ENCODE results near the gene IFRD2.
"Not testable (repeated sequence)": the region's sequence is repeated elsewhere in the genome, so short reads cannot be mapped to it uniquely, and the experiment has no call there.

The IFRD2 gene

DNA sequence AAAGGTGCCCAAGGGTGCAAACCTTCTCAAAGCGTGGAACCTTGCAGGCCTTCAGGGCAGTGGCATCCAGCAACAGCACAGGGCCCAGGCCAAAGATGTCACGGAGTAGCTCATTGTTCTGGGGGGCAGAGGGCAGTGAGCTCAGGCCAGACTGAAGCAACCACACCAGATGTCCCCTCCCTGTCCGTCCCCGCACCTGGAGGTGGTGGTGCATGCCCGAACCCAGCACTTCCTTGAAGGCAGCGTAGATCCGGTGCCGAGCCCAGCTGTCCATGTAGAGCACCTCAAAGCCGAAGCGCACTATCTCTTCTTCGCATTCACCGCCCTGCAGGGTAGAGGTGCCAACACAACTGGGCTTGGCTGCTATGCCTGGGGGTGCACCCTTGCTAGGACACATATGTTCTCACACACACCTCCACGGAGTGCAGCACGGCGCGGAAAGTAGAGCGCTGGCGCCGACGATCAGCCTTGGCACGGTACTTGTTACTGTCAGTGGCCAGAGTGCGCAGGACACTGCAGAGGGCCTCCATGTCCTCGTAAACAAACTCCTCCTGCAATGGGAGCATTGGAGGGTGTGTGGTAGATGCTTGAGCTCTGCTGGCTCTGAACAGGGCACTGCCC lies 3.7 kb downstream of the IFRD2 start:
- Mint-ChIP-seq H3K9me3 (no peaks in the 10 kb centered on the region), H3K27me3 (no peaks in the 10 kb centered on the region), H3K4me3 (no peak overlapping the region), H3K27ac (peak overlapping the region; percentile 44), H3K36me3 (ENCODE audit: low read depth) (peaks cover 77% of the 10 kb centered on the region), H3K4me1 (ENCODE audit: low read depth) (peaks cover 28% of the 10 kb centered on the region)
- DNase-seq, result no peak

DNA sequence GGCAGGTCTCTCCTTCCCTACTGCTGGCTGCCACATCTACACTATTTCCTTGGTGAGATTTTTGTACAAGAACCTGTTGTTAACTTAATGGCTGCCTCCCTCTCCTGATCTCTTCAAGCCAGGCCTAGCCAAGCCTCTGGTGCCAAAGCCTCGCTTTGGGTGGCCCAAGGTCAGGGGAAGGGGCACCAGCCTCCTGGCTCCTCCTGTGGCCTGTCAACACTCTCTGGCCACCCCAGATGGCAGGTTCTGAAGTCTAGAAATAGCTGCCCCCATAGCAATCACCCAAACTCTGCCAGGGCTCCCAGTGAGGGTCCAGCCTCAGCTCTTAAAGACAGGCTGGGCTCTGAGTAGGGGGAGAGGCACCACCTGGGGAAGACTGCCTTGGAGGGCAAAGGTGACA lies 5.0 kb downstream of the IFRD2 start:
- peak overlapping the region; percentile 26 for H3K27ac Mint-ChIP-seq
- no peaks in the 10 kb centered on the region for H3K27me3 Mint-ChIP-seq
- no peaks in the 10 kb centered on the region for H3K9me3 Mint-ChIP-seq
- H3K36me3 Mint-ChIP-seq (ENCODE audit: low read depth), result peaks cover 74% of the 10 kb centered on the region
- H3K4me3 Mint-ChIP-seq, result no peak overlapping the region
- no peak for DNase-seq
- peaks cover 19% of the 10 kb centered on the region for H3K4me1 Mint-ChIP-seq (ENCODE audit: low read depth)

DNA sequence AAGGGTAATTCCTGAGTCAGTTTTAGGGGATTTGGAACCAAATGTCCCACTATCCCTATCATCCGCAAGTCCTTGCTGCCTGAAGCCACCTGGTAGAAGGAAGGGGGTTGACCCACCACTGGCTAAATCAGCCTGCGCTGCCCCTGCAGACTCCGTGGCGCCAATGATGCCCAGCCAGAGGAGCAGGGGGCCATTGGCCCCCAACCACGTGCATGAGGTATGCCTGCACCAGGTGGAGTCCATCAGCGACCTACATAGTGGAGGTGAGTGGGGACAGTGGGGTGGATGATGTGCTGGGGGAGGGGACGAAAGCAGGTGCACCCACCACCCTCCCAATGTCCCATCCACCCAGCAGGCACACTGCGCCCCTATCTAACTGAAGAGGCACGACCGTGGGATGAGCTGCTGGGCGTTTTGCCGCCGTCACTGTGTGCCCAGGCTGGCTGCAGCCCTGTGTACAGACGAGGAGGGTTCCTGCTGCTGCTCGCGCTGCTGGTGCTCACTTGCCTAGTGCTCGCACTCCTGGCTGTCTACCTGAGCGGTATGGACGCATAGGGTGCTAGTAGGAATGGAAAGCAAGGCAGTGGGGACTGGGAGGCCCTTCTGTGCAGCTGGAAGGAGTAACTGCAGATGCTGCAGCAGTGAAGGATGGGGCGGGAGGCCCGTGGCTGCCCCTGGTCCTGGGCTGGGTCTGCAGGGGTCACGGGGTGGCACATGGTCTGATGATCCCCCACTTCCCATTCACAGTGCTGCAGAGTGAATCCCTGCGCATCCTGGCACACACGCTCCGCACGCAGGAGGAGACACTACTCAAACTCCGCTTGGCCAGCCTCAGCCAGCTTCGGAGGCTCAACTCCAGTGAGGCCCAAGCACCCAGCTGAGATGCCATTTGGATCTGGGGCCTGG lies 5.7 kb downstream of the IFRD2 start:
- no peak for DNase-seq
- Mint-ChIP-seq H3K4me3 (no peak overlapping the region), H3K9me3 (no peaks in the 10 kb centered on the region), H3K27me3 (no peaks in the 10 kb centered on the region), H3K36me3 (ENCODE audit: low read depth) (peaks cover 70% of the 10 kb centered on the region), H3K27ac (no peak overlapping the region), H3K4me1 (ENCODE audit: low read depth) (peaks cover 19% of the 10 kb centered on the region)

DNA sequence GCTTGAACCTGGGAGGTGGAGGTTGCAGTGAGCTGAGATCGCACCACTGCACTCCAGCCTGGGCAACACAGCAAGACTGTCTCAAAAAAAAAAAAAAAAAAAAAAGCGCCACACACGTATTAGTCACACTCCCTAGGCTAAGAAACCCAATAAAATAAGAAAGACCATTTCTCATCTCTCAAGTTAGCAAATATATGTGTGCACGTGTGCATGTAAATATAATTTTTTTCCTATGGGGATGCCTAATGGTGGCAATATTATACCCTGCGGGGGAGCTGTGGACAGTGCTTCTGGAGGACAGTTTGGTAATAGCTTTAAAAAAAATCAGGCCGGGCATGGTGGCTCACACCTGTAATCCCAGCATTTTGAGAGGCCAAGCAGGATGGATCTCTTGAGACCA lies 8.1 kb downstream of the IFRD2 start:
- H3K9me3 Mint-ChIP-seq; H3K4me3 Mint-ChIP-seq; DNase-seq; H3K27me3 Mint-ChIP-seq; H3K4me1 Mint-ChIP-seq (ENCODE audit: low read depth); H3K27ac Mint-ChIP-seq: not testable (repeated sequence)
- peaks cover 45% of the 10 kb centered on the region for H3K36me3 Mint-ChIP-seq (ENCODE audit: low read depth)

DNA sequence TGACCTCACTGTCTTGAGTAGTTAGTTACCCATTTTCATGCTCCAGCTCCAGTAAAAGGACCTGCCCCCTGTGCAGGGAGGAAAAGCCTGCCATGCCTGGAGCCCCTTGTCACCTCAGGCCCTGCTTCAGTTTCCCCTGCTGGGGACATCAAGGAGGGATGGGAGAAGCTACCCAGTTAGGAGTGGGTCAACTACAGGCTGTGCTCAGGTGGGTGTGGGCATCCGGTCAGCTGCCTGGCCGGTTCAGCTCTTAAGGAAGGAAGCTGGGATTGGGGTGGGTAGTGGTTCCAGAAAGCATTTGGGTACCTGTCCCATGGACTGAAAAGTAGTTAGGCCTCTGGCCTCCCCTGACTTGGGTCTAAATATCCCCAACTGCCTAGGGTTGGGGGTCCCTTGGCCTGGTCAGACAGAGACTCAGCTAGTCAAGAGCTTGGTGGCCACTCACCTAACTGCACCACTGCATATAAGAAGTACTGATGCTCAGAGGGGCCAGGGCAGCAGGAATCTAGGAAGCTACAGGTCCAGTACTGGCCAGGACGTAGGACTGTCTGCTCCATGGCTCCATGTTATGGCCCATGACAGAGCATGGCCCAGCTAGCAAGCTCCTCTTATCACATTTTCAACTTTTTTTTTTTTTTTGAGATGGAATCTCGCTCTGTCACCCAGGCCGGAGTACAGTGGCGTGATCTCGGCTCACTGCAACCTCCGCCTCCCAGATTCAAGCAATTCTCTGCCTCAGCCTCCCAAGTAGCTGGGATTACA lies 12.8 kb downstream of the IFRD2 start:
- no peak for DNase-seq

DNA sequence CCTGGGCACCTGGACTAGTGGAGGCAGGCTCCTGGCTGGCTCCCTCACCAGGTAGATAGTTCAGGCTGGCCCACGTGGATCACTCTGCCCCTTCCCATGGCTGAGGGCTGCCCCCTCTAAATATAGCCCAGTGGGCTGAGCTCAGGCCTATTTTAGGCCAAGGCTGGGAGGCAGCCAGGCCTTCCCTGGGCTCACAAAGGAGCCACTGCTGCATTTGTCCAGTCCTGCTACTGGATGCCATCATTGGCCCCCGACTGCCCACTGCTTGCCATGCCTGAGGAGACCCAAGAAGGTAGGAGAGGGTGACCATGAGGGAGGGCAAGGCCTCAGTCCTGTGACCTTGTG lies 13.4 kb downstream of the IFRD2 start, which contains the start of gene LSMEM2:
TSS of gene LSMEM2 (plus strand) at position 208 of the 345 bp plus-strand sequence. CDS start at position 235, 27 bp downstream.
- peaks cover 19% of the 10 kb centered on the region for H3K4me1 Mint-ChIP-seq (ENCODE audit: low read depth)
- no peaks in the 10 kb centered on the region for H3K9me3 Mint-ChIP-seq
- no peak for DNase-seq
- H3K36me3 Mint-ChIP-seq (ENCODE audit: low read depth), result peaks cover 2% of the 10 kb centered on the region
- no peak within 1 kb of the TSS for H3K27ac Mint-ChIP-seq
- H3K4me3 Mint-ChIP-seq, result no peak within 1 kb of the TSS
- H3K27me3 Mint-ChIP-seq, result peaks cover 45% of the 10 kb centered on the region

More for the DNA sequence above, 12.8 kb downstream of the IFRD2 start:
- H3K4me1 Mint-ChIP-seq (ENCODE audit: low read depth), result peaks cover 14% of the 10 kb centered on the region
- H3K36me3 Mint-ChIP-seq (ENCODE audit: low read depth), result peaks cover 4% of the 10 kb centered on the region
- peaks cover 39% of the 10 kb centered on the region for H3K27me3 Mint-ChIP-seq
- H3K27ac Mint-ChIP-seq, result no peak overlapping the region
- H3K4me3 Mint-ChIP-seq, result no peak overlapping the region
- H3K9me3 Mint-ChIP-seq, result no peaks in the 10 kb centered on the region

DNA sequence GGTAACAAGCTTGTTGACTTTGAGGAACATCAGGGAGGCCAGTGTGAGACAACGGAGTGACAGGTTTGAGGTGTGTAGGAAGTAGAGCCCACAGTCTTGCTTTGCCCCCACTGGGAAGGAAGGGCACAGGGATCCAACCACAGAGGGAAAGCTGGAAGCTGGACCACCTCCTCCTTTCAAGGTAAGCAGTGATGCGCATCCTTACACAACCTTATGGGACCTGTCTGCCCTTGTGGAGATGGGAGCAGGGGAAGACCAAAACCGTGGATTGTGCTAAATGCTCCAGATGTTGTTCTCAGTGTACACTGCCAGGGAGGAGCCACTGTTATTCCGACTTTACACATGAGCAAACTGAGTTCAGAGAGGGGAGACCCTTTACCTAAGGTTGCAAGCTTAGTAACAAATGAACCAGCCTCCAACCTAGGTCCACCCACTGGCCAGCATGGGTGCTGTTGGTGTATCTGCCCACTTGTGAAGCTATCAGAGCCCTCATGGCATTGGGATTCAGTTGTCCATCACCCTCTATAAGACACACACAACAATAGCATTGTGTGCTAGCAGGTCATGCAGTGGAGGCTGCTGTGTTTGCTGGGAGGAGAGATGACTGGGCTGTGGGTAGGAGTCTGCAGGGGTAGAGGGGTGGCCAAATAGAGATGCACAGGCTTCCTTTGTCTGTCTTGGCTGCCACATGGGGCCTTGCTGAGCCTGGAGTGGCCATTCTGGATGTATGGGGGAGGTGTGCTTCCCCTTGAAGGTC lies 13.9 kb downstream of the IFRD2 start:
- Mint-ChIP-seq H3K36me3 (ENCODE audit: low read depth) (no peaks in the 10 kb centered on the region), H3K27ac (no peak overlapping the region), H3K27me3 (peaks cover 48% of the 10 kb centered on the region), H3K9me3 (no peaks in the 10 kb centered on the region), H3K4me1 (ENCODE audit: low read depth) (peaks cover 20% of the 10 kb centered on the region), H3K4me3 (no peak overlapping the region)
- no peak for DNase-seq

DNA sequence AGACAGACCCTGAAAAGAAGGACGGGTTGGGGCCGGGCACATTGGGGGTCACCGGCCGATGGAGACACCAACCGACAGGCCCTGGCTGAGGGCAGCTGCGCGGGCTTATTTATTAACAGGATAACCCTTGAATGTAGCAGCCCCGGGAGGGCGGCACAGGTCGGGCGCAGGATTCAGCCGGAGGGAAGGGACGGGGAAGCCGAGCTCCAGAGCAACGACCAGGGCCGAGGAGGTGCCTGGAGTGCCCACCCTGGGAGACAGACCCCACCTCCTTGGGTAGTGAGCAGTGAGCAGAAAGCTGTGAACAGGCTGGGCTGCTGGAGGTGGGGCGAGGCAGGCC lies 15.5 kb downstream of the IFRD2 start:
- H3K4me1 Mint-ChIP-seq (ENCODE audit: low read depth), result peaks cover 28% of the 10 kb centered on the region
- H3K27me3 Mint-ChIP-seq, result peaks cover 53% of the 10 kb centered on the region
- no peaks in the 10 kb centered on the region for H3K36me3 Mint-ChIP-seq (ENCODE audit: low read depth)
- H3K27ac Mint-ChIP-seq, result no peak overlapping the region
- no peak for DNase-seq
- no peak overlapping the region for H3K4me3 Mint-ChIP-seq
- H3K9me3 Mint-ChIP-seq, result no peaks in the 10 kb centered on the region

DNA sequence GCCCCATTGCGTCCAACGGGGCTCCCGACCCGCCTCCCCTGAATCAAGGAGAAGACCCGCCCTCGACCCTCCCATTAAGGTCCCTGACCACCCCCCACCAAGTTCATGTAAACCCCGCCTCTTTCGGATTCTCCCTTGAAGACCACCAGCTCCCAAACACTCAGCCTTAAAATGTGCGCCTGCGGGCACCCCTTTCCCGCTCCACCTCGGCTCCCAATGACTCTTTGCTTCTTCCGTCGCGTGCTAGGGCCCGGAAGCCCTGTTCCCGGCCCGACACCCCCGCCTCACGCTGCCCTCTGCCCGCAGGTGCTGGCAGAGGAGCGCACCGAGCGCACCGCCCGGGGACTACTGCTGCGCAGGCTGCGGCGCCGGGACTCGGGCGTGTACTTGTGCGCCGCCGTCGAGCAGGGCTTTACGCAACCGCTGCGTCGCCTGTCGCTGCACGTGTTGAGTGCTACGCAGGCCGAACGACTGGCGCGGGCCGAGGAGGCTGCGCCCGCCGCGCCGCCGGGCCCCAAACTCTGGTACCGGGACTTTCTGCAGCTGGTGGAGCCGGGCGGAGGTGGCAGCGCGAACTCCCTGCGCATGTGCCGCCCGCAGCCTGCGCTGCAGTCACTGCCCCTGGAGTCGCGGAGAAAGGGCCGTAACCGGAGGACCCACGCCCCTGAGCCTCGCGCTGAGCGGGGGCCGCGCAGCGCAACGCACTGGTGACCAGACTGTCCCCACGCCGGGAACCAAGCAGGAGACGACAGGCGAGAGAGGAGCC lies 16.1 kb downstream of the IFRD2 start:
- Mint-ChIP-seq H3K4me3 (peak overlapping the region; percentile 19), H3K9me3 (no peaks in the 10 kb centered on the region), H3K27ac (no peak overlapping the region), H3K36me3 (ENCODE audit: low read depth) (no peaks in the 10 kb centered on the region), H3K27me3 (peaks cover 53% of the 10 kb centered on the region), H3K4me1 (ENCODE audit: low read depth) (peaks cover 31% of the 10 kb centered on the region)
- DNase-seq, result peak; percentile 62

DNA sequence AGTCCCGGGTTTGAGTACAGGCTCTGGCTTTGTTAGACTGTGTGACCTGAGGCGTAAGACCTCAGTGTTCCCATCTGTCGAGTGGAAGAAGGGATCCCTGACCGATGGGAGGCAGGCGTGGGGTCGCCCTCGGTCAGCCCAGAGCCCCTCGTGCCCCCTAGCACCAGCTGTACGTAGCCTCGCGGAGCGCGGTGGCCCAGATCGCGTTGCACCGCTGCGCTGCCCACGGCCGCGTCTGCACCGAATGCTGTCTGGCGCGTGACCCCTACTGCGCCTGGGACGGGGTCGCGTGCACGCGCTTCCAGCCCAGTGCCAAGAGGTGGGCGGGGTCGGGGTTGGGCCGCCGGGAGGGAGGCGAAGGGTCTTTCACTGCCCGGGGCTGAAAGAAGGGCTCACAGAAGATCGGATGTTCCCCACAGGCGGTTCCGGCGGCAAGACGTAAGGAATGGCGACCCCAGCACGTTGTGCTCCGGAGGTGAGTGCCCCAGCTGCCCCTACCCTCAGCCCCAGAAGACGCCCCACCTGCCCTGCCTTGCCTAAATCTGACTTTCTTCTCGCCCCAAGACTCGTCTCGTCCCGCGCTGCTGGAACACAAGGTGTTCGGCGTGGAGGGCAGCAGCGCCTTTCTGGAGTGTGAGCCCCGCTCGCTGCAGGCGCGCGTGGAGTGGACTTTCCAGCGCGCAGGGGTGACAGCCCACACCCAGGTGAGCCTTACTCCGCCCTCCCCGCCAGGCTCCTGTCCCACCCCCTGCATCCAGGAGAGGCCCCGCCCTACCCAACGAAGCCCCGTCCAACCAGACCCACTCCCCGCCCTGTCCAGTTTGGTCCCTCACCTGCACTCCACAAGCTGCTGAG lies 16.9 kb downstream of the IFRD2 start:
- peaks cover 31% of the 10 kb centered on the region for H3K4me1 Mint-ChIP-seq (ENCODE audit: low read depth)
- peak; percentile 46 for DNase-seq
- H3K4me3 Mint-ChIP-seq, result peak overlapping the region; percentile 19
- H3K9me3 Mint-ChIP-seq, result no peaks in the 10 kb centered on the region
- H3K27me3 Mint-ChIP-seq, result peaks cover 53% of the 10 kb centered on the region
- H3K27ac Mint-ChIP-seq, result no peak overlapping the region
- H3K36me3 Mint-ChIP-seq (ENCODE audit: low read depth), result no peaks in the 10 kb centered on the region

DNA sequence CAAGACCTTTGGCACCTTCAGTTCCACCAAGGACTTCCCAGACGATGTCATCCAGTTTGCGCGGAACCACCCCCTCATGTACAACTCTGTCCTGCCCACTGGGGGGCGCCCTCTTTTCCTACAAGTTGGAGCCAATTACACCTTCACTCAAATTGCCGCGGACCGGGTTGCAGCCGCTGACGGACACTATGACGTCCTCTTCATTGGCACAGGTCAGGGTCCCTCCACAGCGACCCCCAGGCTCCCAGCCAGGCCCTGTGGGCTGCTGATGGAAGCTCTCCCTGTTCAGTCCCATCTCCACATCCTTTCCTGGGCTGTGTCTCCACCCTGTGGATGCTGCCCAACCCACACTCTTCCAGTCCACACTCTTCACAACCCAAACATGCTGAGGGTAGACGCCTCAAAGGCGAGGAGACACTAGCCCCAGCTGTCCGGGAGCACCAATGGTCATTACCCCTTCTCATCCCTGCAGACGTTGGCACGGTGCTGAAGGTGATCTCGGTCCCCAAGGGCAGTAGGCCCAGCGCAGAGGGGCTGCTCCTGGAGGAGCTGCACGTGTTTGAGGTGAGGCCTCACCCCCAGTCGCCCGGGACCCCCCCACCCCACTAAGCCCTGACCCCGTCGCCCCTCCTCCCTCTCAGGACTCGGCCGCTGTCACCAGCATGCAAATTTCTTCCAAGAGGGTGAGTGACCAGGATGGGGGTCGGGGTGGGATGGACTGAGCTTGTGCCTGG lies 17.7 kb downstream of the IFRD2 start:
- peaks cover 53% of the 10 kb centered on the region for H3K27me3 Mint-ChIP-seq
- no peaks in the 10 kb centered on the region for H3K9me3 Mint-ChIP-seq
- DNase-seq, result peak; percentile 78
- peaks cover 31% of the 10 kb centered on the region for H3K4me1 Mint-ChIP-seq (ENCODE audit: low read depth)
- H3K4me3 Mint-ChIP-seq, result no peak overlapping the region
- no peaks in the 10 kb centered on the region for H3K36me3 Mint-ChIP-seq (ENCODE audit: low read depth)
- peak overlapping the region; percentile 54 for H3K27ac Mint-ChIP-seq

DNA sequence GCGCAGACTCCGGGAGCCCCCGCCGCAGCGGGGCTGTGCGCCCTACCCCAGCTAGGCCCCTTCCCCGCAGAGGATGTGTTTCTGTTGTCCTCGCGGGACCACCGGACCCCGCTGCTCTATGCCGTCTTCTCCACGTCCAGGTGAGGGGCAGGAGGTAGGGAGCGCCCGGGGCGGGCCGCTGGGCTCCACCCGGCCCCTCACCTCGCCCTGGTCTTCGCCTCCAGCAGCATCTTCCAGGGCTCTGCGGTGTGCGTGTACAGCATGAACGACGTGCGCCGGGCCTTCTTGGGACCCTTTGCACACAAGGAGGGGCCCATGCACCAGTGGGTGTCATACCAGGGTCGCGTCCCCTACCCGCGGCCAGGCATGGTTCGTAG lies 18.6 kb downstream of the IFRD2 start:
- Mint-ChIP-seq H3K27me3 (peaks cover 52% of the 10 kb centered on the region), H3K9me3 (no peaks in the 10 kb centered on the region), H3K27ac (no peak overlapping the region), H3K36me3 (ENCODE audit: low read depth) (no peaks in the 10 kb centered on the region), H3K4me3 (no peak overlapping the region), H3K4me1 (ENCODE audit: low read depth) (peaks cover 31% of the 10 kb centered on the region)
- no peak for DNase-seq
